D721Med (cell line): ENCODE data around the gene OSBPL10.

ENCODE experiments used
- DNase-seq: peaks from one replicate; pipeline ENCODE4 v3.0.0; 2011; ENCODE audit warnings: low spot score; ENCODE audit not compliant: insufficient read length
- FAIRE-seq: peaks from 2 replicates; lab custom pipeline; 2011; peaks lifted over from hg19 to GRCh38; lab: Jason Lieb, UNC
- TF ChIP-seq, protein P1 (sequence below): IDR thresholded peaks from 2 replicates; pipeline ENCODE4 v1.5.1; 2012; ENCODE audit warnings: mild to moderate bottlenecking, control low read depth; ENCODE audit not compliant: insufficient read depth; ENCODE audit errors: missing control alignments

OSBPL10 gene

DNA sequence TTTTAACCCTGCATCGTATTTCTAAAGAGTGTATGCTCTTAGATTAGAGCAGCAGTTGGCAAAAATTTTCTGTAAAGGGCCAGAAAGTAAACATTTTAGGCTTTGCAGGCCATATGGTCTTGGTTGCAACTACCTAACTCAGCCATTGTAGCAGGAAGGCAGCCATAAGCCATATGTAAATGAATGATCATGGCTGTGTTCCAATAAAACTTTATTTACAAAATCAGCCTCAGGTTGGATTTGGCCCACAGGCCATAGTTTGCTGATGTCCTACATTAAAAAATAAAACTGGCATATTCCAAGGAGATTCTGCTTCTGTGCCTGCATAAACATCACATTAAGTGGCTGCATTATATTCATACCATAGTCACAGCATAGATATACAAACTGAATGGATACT, 313.5 kb downstream of the OSBPL10 start:
- TF ChIP-seq, protein P1, sequence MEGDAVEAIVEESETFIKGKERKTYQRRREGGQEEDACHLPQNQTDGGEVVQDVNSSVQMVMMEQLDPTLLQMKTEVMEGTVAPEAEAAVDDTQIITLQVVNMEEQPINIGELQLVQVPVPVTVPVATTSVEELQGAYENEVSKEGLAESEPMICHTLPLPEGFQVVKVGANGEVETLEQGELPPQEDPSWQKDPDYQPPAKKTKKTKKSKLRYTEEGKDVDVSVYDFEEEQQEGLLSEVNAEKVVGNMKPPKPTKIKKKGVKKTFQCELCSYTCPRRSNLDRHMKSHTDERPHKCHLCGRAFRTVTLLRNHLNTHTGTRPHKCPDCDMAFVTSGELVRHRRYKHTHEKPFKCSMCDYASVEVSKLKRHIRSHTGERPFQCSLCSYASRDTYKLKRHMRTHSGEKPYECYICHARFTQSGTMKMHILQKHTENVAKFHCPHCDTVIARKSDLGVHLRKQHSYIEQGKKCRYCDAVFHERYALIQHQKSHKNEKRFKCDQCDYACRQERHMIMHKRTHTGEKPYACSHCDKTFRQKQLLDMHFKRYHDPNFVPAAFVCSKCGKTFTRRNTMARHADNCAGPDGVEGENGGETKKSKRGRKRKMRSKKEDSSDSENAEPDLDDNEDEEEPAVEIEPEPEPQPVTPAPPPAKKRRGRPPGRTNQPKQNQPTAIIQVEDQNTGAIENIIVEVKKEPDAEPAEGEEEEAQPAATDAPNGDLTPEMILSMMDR = no peak
- no peak for FAIRE-seq
- no peak for DNase-seq

DNA sequence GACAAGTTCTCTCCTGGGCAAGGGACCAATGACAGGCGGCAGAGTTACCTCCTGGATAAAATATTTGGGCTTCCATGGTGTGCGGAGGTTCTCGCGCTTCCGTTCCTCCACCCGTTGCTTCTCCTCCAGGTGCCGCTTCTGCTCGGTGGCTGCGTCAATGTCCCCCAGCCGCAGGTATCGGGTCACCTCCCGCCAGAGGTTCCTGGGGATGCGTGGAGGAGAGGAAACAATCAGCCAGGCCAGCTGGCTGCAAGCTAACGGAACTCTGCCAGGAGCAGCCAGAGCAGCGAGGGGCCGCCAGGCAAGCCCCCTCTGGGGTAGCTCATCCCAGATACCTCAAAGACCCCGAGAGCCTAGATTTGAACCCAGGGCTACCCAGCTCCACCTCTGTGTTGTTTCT, 317.0 kb downstream of the OSBPL10 start:
- DNase-seq = no peak
- TF ChIP-seq, protein P1 = no peak
- FAIRE-seq = no peak

GRCh38 chr3:31661993-31662670, 318.9 kb downstream of the OSBPL10 start:
- FAIRE-seq = no peak
- no peak for DNase-seq
- TF ChIP-seq, protein P1 = no peak

- DNase-seq = no peak
- no peak for FAIRE-seq
- TF ChIP-seq, protein P1 = no peak
Observed at GRCh38 chr3:31661286-31661685, 319.8 kb downstream of the OSBPL10 start.

DNA sequence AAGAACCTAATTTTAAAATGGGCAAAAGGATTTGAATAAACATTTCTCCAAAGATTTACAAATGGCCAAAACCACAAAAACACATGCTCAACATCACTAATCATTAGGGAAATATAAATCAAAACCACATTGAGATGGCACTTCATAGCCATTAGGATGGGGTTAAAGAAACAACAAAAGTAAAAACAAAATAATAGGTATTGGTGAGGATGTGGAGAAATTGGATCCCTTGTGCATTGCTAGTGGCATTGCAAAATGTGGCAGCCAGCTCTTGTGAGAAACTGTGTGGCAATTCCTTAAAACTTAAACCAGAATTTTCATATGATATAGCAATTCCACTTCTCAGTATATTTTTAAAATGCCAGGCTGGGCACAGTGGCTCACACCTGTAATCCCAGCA, 321.8 kb downstream of the OSBPL10 start:
- TF ChIP-seq, protein P1 = no peak
- DNase-seq (no peak), FAIRE-seq (no peak)

DNA sequence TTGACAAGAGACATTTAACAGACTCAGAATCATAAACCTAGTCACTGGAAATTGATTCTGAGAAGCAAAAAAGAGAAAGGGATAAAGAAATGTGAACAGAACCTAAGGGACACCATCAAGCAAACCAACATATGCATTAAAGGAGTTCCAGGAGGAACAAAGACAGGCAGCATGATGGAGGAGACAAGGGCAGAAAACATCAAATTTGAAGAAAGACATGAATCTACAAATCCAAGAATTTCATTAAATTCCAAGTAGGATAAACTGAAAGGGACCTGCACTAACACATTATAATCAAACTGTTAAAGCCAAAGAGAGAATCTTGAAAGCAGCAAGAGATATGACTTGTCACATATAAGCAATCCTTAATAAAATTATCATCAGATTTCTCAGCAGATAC, 326.1 kb downstream of the OSBPL10 start:
- DNase-seq (no peak), FAIRE-seq (no peak)
- TF ChIP-seq, protein P1 = no peak

- no peak for FAIRE-seq
Observed at GRCh38 chr3:31653464-31653863, 327.6 kb downstream of the OSBPL10 start.

More at GRCh38 chr3:31653464-31653863, 327.6 kb downstream of the OSBPL10 start:
- DNase-seq = no peak
- TF ChIP-seq, protein P1 = no peak
